HG02943 (cell line): Measurements from ENCODE around the gene OSBPL7.

ENCODE experiments used
- ATAC-seq: cut with Tn5 transposase; IDR thresholded peaks from one replicate; pipeline ENCODE4 v1.9.1; 2021; ENCODE audit warnings: mild to moderate bottlenecking, low read depth, moderate library complexity; ENCODE audit not compliant: unreplicated experiment

OSBPL7 gene

GRCh38 chr17:47830396-47831002, 8.9 kb upstream of the OSBPL7 start:
- ATAC-seq = no peak

- ATAC-seq = no peak
Observed at GRCh38 chr17:47829870-47830269, 8.3 kb upstream of the OSBPL7 start.

GRCh38 chr17:47823519-47823918, 1.9 kb upstream of the OSBPL7 start:
- ATAC-seq = no peak

GRCh38 chr17:47822785-47823184, 1.2 kb upstream of the OSBPL7 start:
- ATAC-seq = no peak

GRCh38 chr17:47821031-47821423, 567 bp downstream of the OSBPL7 start:
- no peak for ATAC-seq

- no peak for ATAC-seq
Observed at GRCh38 chr17:47820033-47820789, 1.4 kb downstream of the OSBPL7 start.

- ATAC-seq = no peak
Observed at GRCh38 chr17:47819475-47819874, 2.1 kb downstream of the OSBPL7 start.

- ATAC-seq = no peak
Observed at GRCh38 chr17:47818002-47818695, 3.4 kb downstream of the OSBPL7 start.

- ATAC-seq = no peak
Observed at GRCh38 chr17:47816947-47817346, 4.6 kb downstream of the OSBPL7 start.

- ATAC-seq = no peak
Observed at GRCh38 chr17:47816111-47816735, 5.4 kb downstream of the OSBPL7 start.

GRCh38 chr17:47815106-47815918, 6.3 kb downstream of the OSBPL7 start:
- no peak for ATAC-seq

GRCh38 chr17:47813512-47814031, 8.0 kb downstream of the OSBPL7 start:
- ATAC-seq = no peak

GRCh38 chr17:47813077-47813476, 8.5 kb downstream of the OSBPL7 start:
- no peak for ATAC-seq

GRCh38 chr17:47812146-47812920, 9.3 kb downstream of the OSBPL7 start:
- ATAC-seq = no peak

GRCh38 chr17:47811709-47812108, 9.9 kb downstream of the OSBPL7 start:
- no peak for ATAC-seq

- no peak for ATAC-seq
Observed at GRCh38 chr17:47810901-47811635, 10.5 kb downstream of the OSBPL7 start.

- ATAC-seq = no peak
Observed at GRCh38 chr17:47810200-47810821, 11.3 kb downstream of the OSBPL7 start.

GRCh38 chr17:47808830-47809480, 12.6 kb downstream of the OSBPL7 start:
- ATAC-seq = no peak
